Measurements from ENCODE around the gene NKG7. TPM values are rescaled to one million over a fixed set of nuclear protein-coding genes. Genes with fewer than 3 reads are reported as not detected.
A peak's percentile ranks its signal among the peaks of the same experiment; 100 is the strongest.
"Not testable (repeated sequence)": the region's sequence is repeated elsewhere in the genome, so short reads cannot be mapped to it uniquely, and the experiment has no call there.

The NKG7 gene
- total and polyA plus RNA-seq, 12 donors, result 1.1 to 5.9 (median 2.8) TPM

GRCh38 chr19:51399231-51399630 is 26.8 kb upstream of the NKG7 start:
- TF ChIP-seq POLR2A (IDR thresholded peaks at IDR 0.05) (no peak), CTCF (IDR thresholded peaks at IDR 0.05) (no peak)
- H3K27ac ChIP-seq, result no peak overlapping the region
- H3K9me3 ChIP-seq (replicated peaks in 1 of 3), result no peaks in the 10 kb centered on the region
- no peaks in the 10 kb centered on the region for H3K36me3 ChIP-seq (replicated peaks in 1 of 2)
- H3K27me3 ChIP-seq, result no peaks in the 10 kb centered on the region
- no peak overlapping the region for H3K4me3 ChIP-seq
- H3K4me1 ChIP-seq (replicated peaks in 1 of 2), result peaks cover 3 to 5% of the 10 kb centered on the region in 2 donors
- no peak for DNase-seq
- WGBS, 4 donors, result 91 to 93% (median 92%) methylated on average over 5 of the region's 5 CpGs
- intact Hi-C loops (cut with DNase I), result no loop called here

- Histone ChIP-seq H3K9me3 (replicated peaks in 1 of 3) (no peaks in the 10 kb centered on the region), H3K36me3 (replicated peaks in 1 of 2) (no peaks in the 10 kb centered on the region), H3K27me3 (no peaks in the 10 kb centered on the region), H3K4me1 (replicated peaks in 1 of 2) (peaks cover 3 to 6% of the 10 kb centered on the region in 2 donors), H3K4me3 (no peak overlapping the region), H3K27ac (no peak overlapping the region)
- 40 to 43% (median 41%) methylated on average over 7 of the region's 7 CpGs for WGBS, 4 donors
- TF ChIP-seq CTCF (IDR thresholded peaks at IDR 0.05) (peak; percentile 21 to 60 (median 41)), POLR2A (IDR thresholded peaks at IDR 0.05) (no peak)
- no peak for DNase-seq
- intact Hi-C loops (cut with DNase I), result no loop called here
These were observed 25.7 kb upstream of the NKG7 start for GRCh38 chr19:51398096-51398704.

- intact Hi-C loops (cut with DNase I); H3K9me3 ChIP-seq (replicated peaks in 1 of 3); H3K36me3 ChIP-seq (replicated peaks in 1 of 2); H3K4me3 ChIP-seq; H3K27me3 ChIP-seq; H3K27ac ChIP-seq; H3K4me1 ChIP-seq (replicated peaks in 1 of 2); DNase-seq: not testable (repeated sequence)
- WGBS, 4 donors, result 71 to 79% (median 78%) methylated on average over 9 of the region's 9 CpGs
These were observed 25.0 kb upstream of the NKG7 start for GRCh38 chr19:51397453-51397852.

- WGBS, 4 donors, result 92 to 100% (median 95%) methylated on average over 2 of the region's 2 CpGs
- Histone ChIP-seq H3K4me1 (replicated peaks in 1 of 2) (peaks cover 3 to 6% of the 10 kb centered on the region in 2 donors), H3K27me3 (no peaks in the 10 kb centered on the region), H3K4me3 (no peak overlapping the region), H3K36me3 (replicated peaks in 1 of 2) (no peaks in the 10 kb centered on the region), H3K9me3 (replicated peaks in 1 of 3) (no peaks in the 10 kb centered on the region), H3K27ac (no peak overlapping the region)
- no peak for DNase-seq
- no peak for TF ChIP-seq CTCF (IDR thresholded peaks at IDR 0.05)
- no peak for TF ChIP-seq POLR2A (IDR thresholded peaks at IDR 0.05)
- intact Hi-C loops (cut with DNase I), result no loop called here
These were observed 23.7 kb upstream of the NKG7 start for GRCh38 chr19:51396175-51396574.

All from adrenal gland (tissue), 12 donors.